OCI-LY1 (cell line): ENCODE measurements around the gene DUOXA1.

Experiments used
- H2AFZ ChIP-seq: fragments of 200-600 bp; sonication (generic), shearing (Covaris generic); 2 replicates; pipeline ENCODE4 v1.6.0; 2014; ENCODE audit warnings: antibody characterized with exemption, mild to moderate bottlenecking, low read length
- H3F3A ChIP-seq: fragments of 200-600 bp; sonication (generic), shearing (Covaris generic); 2 replicates; pipeline ENCODE4 v1.6.0; 2014; ENCODE audit warnings: mild to moderate bottlenecking, antibody characterized with exemption, low read length, moderate library complexity; ENCODE audit not compliant: insufficient read depth
- H3K27ac ChIP-seq: fragments of 200-600 bp; sonication (generic); 2 replicates; pipeline ENCODE4 v1.5.1; 2014; ENCODE audit warnings: low read length, mixed run types, mild to moderate bottlenecking, low read depth; ENCODE audit not compliant: poor library complexity, severe bottlenecking
- H3K27me3 ChIP-seq: fragments of 200-600 bp; sonication (generic); 2 replicates; pipeline ENCODE4 v1.6.0; 2014; ENCODE audit warnings: antibody characterized with exemption, mild to moderate bottlenecking, low read length, moderate library complexity; ENCODE audit not compliant: insufficient read depth
- H3K36me3 ChIP-seq: fragments of 200-600 bp; sonication (generic); 2 replicates; pipeline ENCODE4 v1.6.1; 2014; ENCODE audit warnings: mild to moderate bottlenecking, antibody characterized with exemption, low read length, moderate library complexity, mixed read lengths; ENCODE audit not compliant: insufficient read depth
- H3K4me1 ChIP-seq: fragments of 200-600 bp; sonication (generic); 2 replicates; pipeline ENCODE4 v1.5.1; 2014; ENCODE audit warnings: mild to moderate bottlenecking, low read length, moderate library complexity; ENCODE audit not compliant: insufficient read depth, severe bottlenecking
- H3K4me2 ChIP-seq: fragments of 200-600 bp; sonication (generic), shearing (Covaris generic); 2 replicates; pipeline ENCODE4 v1.6.1; 2014; ENCODE audit warnings: low read length
- H3K4me3 ChIP-seq: fragments of 200-600 bp; sonication (generic); 2 replicates; pipeline ENCODE4 v1.5.1; 2014; ENCODE audit warnings: low read length, low read depth, mild to moderate bottlenecking, mixed read lengths; ENCODE audit not compliant: poor library complexity, severe bottlenecking
- H3K79me2 ChIP-seq: fragments of 200-600 bp; shearing (Covaris generic); 2 replicates; pipeline ENCODE4 v1.6.1; 2016; ENCODE audit warnings: mixed run types, low read length, mixed read lengths; ENCODE audit not compliant: insufficient read depth
- H3K9ac ChIP-seq: fragments of 200-600 bp; sonication (generic), shearing (Covaris generic); 2 replicates; pipeline ENCODE4 v1.6.1; 2014; ENCODE audit warnings: mild to moderate bottlenecking, low read length, mixed read lengths
- H3K9me2 ChIP-seq: fragments of 200-600 bp; sonication (generic), shearing (Covaris generic); 2 replicates; pipeline ENCODE4 v1.6.1; 2014; ENCODE audit warnings: low read depth, mild to moderate bottlenecking, low read length, mixed read lengths
- H3K9me3 ChIP-seq: fragments of 200-600 bp; shearing (Covaris generic); 2 replicates; pipeline ENCODE4 v1.6.1; 2014; ENCODE audit warnings: low read length, mixed read lengths
- H4K20me1 ChIP-seq: fragments of 200-600 bp; sonication (generic), shearing (Covaris generic); 2 replicates; pipeline ENCODE4 v1.6.0; 2016; ENCODE audit warnings: mild to moderate bottlenecking, low read length; ENCODE audit not compliant: insufficient read depth
- CTCF ChIP-seq: fragments of 200-600 bp; sonication (generic), shearing (Covaris generic); IDR thresholded peaks from 2 replicates; pipeline ENCODE4 v1.5.1; 2017; ENCODE audit warnings: mild to moderate bottlenecking, antibody characterized with exemption, low read length, moderate library complexity, mixed read lengths
- EZH2 ChIP-seq: fragments of 200-600 bp; sonication (generic), shearing (Covaris generic); IDR thresholded peaks from 2 replicates; pipeline ENCODE4 v1.8.0; 2017; ENCODE audit warnings: borderline replicate concordance, mixed run types, mild to moderate bottlenecking, antibody characterized with exemption, low read length, moderate library complexity, mixed read lengths

The DUOXA1 gene

GRCh38 chr15:45151998-45152828 is 22.5 kb upstream of the DUOXA1 start:
- Histone ChIP-seq H3K9me2 (no peaks in the 10 kb centered on the region), H3F3A (no peaks in the 10 kb centered on the region), H3K9me3 (no peaks in the 10 kb centered on the region), H4K20me1 (no peaks in the 10 kb centered on the region), H3K4me3 (no peak overlapping the region), H2AFZ (no peak overlapping the region), H3K79me2 (no peaks in the 10 kb centered on the region), H3K27ac (no peak overlapping the region), H3K4me1 (no peaks in the 10 kb centered on the region), H3K27me3 (no peaks in the 10 kb centered on the region), H3K4me2 (no peak overlapping the region), H3K9ac (no peak overlapping the region), H3K36me3 (no peaks in the 10 kb centered on the region)
- TF ChIP-seq CTCF: no peak
- no peak for TF ChIP-seq EZH2

- no peaks in the 10 kb centered on the region for H3F3A ChIP-seq
- no peaks in the 10 kb centered on the region for H4K20me1 ChIP-seq
- H3K9me3 ChIP-seq: no peaks in the 10 kb centered on the region
- no peak overlapping the region for H2AFZ ChIP-seq
- no peak overlapping the region for H3K4me3 ChIP-seq
- no peak overlapping the region for H3K4me2 ChIP-seq
- no peaks in the 10 kb centered on the region for H3K36me3 ChIP-seq
- H3K27me3 ChIP-seq: no peaks in the 10 kb centered on the region
- H3K4me1 ChIP-seq: no peaks in the 10 kb centered on the region
- H3K9ac ChIP-seq: no peak overlapping the region
- no peaks in the 10 kb centered on the region for H3K79me2 ChIP-seq
- no peak for TF ChIP-seq CTCF
- no peak for TF ChIP-seq EZH2
- no peak overlapping the region for H3K27ac ChIP-seq
- H3K9me2 ChIP-seq: no peaks in the 10 kb centered on the region
Observed at GRCh38 chr15:45150997-45151396, 21.3 kb upstream of the DUOXA1 start.

- H3K27me3 ChIP-seq: no peaks in the 10 kb centered on the region
- H3K79me2 ChIP-seq: no peaks in the 10 kb centered on the region
- H3K36me3 ChIP-seq: no peaks in the 10 kb centered on the region
- H3K27ac ChIP-seq: no peak overlapping the region
- no peaks in the 10 kb centered on the region for H3K4me1 ChIP-seq
- H3K4me2 ChIP-seq: no peak overlapping the region
- H2AFZ ChIP-seq: no peak overlapping the region
- no peak overlapping the region for H3K4me3 ChIP-seq
- no peaks in the 10 kb centered on the region for H3K9me3 ChIP-seq
- no peaks in the 10 kb centered on the region for H4K20me1 ChIP-seq
- TF ChIP-seq CTCF (no peak), EZH2 (no peak)
- no peaks in the 10 kb centered on the region for H3K9me2 ChIP-seq
- no peak overlapping the region for H3K9ac ChIP-seq
- H3F3A ChIP-seq: no peaks in the 10 kb centered on the region
Observed at GRCh38 chr15:45150481-45150880, 20.8 kb upstream of the DUOXA1 start.
